GM19455 (cell line): Measurements from ENCODE around the gene RIGI.
"Not testable (repeated sequence)": the region's sequence is repeated elsewhere in the genome, so short reads cannot be mapped to it uniquely, and the experiment has no call there.

ENCODE experiments used
- ATAC-seq: cut with Tn5 transposase; IDR thresholded peaks from one replicate; pipeline ENCODE4 v1.9.1; 2021; ENCODE audit not compliant: unreplicated experiment

The RIGI gene

GRCh38 chr9:32533336-32533735 lies 7.3 kb upstream of the RIGI start:
- no peak for ATAC-seq

- no peak for ATAC-seq
These were observed 682 bp upstream of the RIGI start for GRCh38 chr9:32526707-32527048.

- ATAC-seq = peak; percentile 27
These were observed 326 bp downstream of the RIGI start for GRCh38 chr9:32525709-32526030.

- ATAC-seq = peak; percentile 20
These were observed 896 bp downstream of the RIGI start for GRCh38 chr9:32524892-32525708.

GRCh38 chr9:32524558-32524891 lies 1.5 kb downstream of the RIGI start:
- not testable (repeated sequence) for ATAC-seq

GRCh38 chr9:32523910-32524309 lies 2.1 kb downstream of the RIGI start:
- no peak for ATAC-seq

GRCh38 chr9:32518276-32518675 lies 7.7 kb downstream of the RIGI start:
- ATAC-seq = no peak

GRCh38 chr9:32516241-32516640 lies 9.8 kb downstream of the RIGI start:
- ATAC-seq = no peak

- ATAC-seq = no peak
These were observed 17.3 kb downstream of the RIGI start for GRCh38 chr9:32508728-32509127.

GRCh38 chr9:32503008-32503407 lies 23.0 kb downstream of the RIGI start:
- no peak for ATAC-seq

GRCh38 chr9:32502464-32502863 lies 23.5 kb downstream of the RIGI start:
- no peak for ATAC-seq

- no peak for ATAC-seq
These were observed 24.1 kb downstream of the RIGI start for GRCh38 chr9:32501868-32502267.

- no peak for ATAC-seq
These were observed 25.2 kb downstream of the RIGI start for GRCh38 chr9:32500768-32501167.

- no peak for ATAC-seq
These were observed 28.1 kb downstream of the RIGI start for GRCh38 chr9:32497921-32498320.

- ATAC-seq = no peak
These were observed 35.4 kb downstream of the RIGI start for GRCh38 chr9:32490601-32491000.

GRCh38 chr9:32487981-32488380 lies 38.0 kb downstream of the RIGI start:
- no peak for ATAC-seq

- ATAC-seq = no peak
These were observed 39.0 kb downstream of the RIGI start for GRCh38 chr9:32486839-32487562.

- ATAC-seq = no peak
These were observed 42.7 kb downstream of the RIGI start for GRCh38 chr9:32483343-32483742.
